AG09319 (cell line): Measurements from ENCODE around the gene SMARCAD1.

Experiments
- DNase-seq: peaks from one replicate; pipeline ENCODE4 v3.0.0-alpha.2; 2010; ENCODE audit warnings: low read depth; ENCODE audit errors: extremely low read depth
- CTCF ChIP-seq: IDR thresholded peaks from 2 replicates; pipeline ENCODE4 v1.5.1; 2011; ENCODE audit warnings: low read depth, mild to moderate bottlenecking, inconsistent platforms, low read length, moderate library complexity

Gene SMARCAD1

GRCh38 chr4:94211861-94212260 is 4.2 kb downstream of the SMARCAD1 start:
- no peak for DNase-seq
- no peak for TF ChIP-seq CTCF

GRCh38 chr4:94214703-94215319 is 7.1 kb downstream of the SMARCAD1 start:
- no peak for DNase-seq

GRCh38 chr4:94216394-94216793 is 8.7 kb downstream of the SMARCAD1 start:
- no peak for DNase-seq
- TF ChIP-seq CTCF, result no peak

More at GRCh38 chr4:94214703-94215319, 7.1 kb downstream of the SMARCAD1 start:
- no peak for TF ChIP-seq CTCF

- no peak for DNase-seq
- no peak for TF ChIP-seq CTCF
Measured at GRCh38 chr4:94219402-94219801, 11.7 kb downstream of the SMARCAD1 start.

GRCh38 chr4:94221916-94222315 is 14.3 kb downstream of the SMARCAD1 start:
- no peak for DNase-seq
- no peak for TF ChIP-seq CTCF

GRCh38 chr4:94225449-94225848 is 17.8 kb downstream of the SMARCAD1 start:
- TF ChIP-seq CTCF, result no peak
- DNase-seq, result no peak

GRCh38 chr4:94226763-94227162 is 19.1 kb downstream of the SMARCAD1 start:
- DNase-seq, result no peak
- TF ChIP-seq CTCF, result no peak
